Right ventricle myocardium superior (tissue), 1 donor: ENCODE results near the gene SMC4. TPM values are rescaled to one million over a fixed set of nuclear protein-coding genes. Genes with fewer than 3 reads are reported as not detected.
"Not testable (repeated sequence)": the region's sequence is repeated elsewhere in the genome, so short reads cannot be mapped to it uniquely, and the experiment has no call there.

Experiments used
- ATAC-seq: fragments of 200-7000 bp; cut with Tn5 transposase; one replicate; pipeline ENCODE4 v1.9.1; 2020; ENCODE audit warnings: mild to moderate bottlenecking; ENCODE audit not compliant: poor library complexity
- DNase-seq: peaks from one replicate; pipeline ENCODE4 v3.0.0-alpha.2; 2020
- intact Hi-C: fragments of 100-400 bp; cut with DNase I; formaldehyde crosslinking; loops from one replicate; pipeline ENCODE4 v1.11.2; 2022
- long read RNA-seq: library from polyadenylated mRNA; unstranded; transcript quantifications from one replicate; pipeline ENCODE4 v2.0.0, GENCODE V29; 2021
- total RNA-seq: library from RNA; stranded (reverse); fragmentation: NEBNext Ultra II Directional; extraction: Animal tissue kit (Norgen Biotek cat#: 25700); gene quantifications from one replicate; pipeline ENCODE4 v1.2.1, GENCODE V29; 2021
- donor health status: DM: no; HTN: yes; CAD: no; lungs with severe emphysema.

The SMC4 gene
- 19.4 TPM for total RNA-seq
- long read RNA-seq, full-length matches to known transcripts = 3 of 8 reads
- long read RNA-seq, partial matches to known transcripts = 2 of 8 reads
- long read RNA-seq, other reads (novel, unspliced or antisense) = 3 of 8 reads

DNA sequence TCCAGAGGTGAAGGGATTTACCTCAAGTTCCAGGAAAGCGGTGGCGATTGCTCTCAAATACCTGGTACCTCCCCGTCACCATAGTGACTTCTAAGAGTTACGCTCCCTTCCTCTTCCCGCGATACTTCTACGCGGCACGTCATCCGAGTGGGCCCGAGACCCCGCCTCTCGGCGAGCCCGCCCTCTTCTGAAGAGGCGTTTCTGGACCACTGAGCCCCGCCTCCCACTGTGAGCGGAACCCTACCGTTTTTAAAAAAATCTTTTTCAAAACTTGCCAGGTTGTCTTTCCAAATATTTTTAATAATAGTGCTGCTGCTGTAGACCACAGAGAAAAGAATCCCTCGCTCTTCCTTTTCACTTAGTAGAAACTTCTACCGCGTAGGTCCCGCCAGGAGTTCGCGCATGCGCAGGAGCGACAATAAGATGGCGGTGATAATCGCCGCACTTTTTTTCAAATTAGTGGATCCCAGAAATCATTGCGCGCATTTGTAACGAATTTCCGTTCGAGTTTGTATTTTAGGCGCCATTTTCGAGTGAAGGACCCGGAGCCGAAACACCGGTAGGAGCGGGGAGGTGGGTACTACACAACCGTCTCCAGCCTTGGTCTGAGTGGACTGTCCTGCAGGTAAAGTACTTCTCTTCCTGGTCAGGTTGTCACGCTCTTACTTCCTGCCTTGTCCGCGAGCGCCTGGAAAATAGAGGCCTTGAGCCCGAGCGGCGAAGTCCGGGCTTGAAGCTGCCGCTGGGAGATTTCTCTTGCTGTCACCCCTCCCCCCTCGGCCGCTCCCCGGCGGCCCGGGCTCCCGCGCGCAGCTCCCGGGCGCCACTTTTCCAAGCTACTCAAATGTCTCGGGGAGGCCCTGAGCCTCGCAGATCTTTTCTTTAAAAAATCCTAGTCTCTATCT is at the start of gene SMC4, which contains the start of gene IFT80:
TSS of gene SMC4 (plus strand) at position 526 of the 905 bp plus-strand sequence. CDS start 1,177 bp downstream, outside the sequence.
TSS of gene IFT80 (minus strand) at position 101 of the 905 bp plus-strand sequence. CDS start 14,625 bp downstream, outside the sequence.
- peak; percentile 97 for DNase-seq
- peak; percentile 99 for ATAC-seq
- intact Hi-C loops = no loop called here

DNA sequence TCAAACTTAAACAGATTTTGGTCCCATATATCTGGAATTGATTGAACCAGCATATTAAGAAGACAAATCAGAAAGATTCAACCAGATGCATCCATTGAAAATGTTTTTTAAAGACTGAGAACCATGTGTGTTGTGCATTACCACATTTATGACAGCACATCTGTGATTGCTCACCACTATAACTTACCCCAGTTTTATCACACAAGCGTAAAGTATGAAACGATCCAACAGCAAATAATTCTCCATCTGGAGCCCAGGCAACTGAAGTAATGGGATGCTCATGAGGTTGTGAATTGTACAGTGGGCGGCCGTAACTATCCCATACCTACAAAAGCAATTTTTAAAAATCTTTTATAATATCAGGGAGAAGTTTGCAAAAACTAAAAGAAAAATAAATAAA is 43.6 kb upstream of the SMC4 start:
- intact Hi-C loops = no loop called here
- no peak for ATAC-seq
- no peak for DNase-seq

DNA sequence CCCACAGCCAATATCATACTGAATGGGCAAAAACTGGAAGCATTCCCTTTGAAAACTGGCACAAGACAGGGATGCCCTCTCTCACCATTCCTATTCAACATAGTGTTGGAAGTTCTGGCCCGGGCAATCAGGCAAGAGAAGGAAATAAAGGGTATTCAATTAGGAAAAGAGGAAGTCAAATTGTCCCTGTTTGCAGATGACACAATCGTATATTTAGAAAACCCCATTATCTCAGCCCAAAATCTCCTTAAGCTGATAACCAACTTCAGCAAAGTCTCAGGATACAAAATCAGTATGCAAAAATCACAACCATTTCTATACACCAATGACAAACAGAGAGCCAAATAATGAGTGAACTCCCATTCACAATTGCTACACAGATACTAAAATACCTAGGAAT is 36.6 kb upstream of the SMC4 start:
- DNase-seq, intact Hi-C loops, ATAC-seq: not testable (repeated sequence)

DNA sequence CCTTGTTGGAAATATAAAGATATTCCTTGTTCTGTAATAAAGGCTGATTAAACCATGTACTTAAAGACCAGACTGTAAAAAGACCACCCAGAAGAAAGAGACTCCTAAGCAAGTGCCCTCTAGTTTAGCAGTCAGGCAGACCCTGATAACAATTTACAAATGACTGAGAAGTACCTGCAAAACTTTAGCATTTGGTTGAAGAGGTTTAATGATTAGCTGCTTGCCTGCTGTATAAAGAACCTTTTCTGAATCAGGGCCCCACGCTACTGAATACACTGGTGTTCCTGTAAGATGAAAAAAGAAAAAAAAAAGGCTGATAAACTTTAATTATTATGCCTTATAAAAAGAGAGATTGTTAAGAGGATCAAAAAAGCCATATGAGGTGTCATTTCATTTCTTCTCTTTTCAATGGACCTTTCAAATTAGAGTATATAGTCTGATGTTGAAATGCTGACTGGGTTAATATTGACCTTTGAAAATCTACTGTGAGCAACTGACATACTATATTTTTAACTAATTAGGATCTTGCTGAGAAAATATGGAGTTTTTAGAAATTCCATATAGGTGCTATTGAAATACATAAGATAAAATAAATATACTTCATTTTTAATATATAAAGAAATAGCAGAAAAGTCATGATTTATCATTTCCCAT is 33.5 kb upstream of the SMC4 start:
- ATAC-seq (no peak), DNase-seq (no peak)
- intact Hi-C loops = no loop called here

DNA sequence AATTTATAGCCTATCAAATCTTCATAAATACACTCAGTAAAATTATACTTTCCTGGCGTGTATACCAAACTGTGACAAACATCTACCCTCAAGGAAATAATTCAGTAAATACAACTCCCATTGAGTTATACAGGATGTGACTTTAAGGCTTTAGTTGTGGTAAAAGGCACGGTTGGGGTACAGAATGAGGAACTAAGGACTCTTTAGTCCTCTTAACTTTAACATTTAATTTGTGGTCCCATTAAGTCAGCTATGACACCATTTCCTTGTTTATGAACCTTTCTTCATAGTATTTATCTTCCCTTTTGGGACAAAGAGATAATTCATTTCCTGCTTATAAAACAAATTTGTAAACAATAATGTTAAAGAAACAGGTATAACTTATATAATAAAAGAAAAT is 30.6 kb upstream of the SMC4 start:
- intact Hi-C loops = no loop called here
- no peak for ATAC-seq
- DNase-seq = no peak

DNA sequence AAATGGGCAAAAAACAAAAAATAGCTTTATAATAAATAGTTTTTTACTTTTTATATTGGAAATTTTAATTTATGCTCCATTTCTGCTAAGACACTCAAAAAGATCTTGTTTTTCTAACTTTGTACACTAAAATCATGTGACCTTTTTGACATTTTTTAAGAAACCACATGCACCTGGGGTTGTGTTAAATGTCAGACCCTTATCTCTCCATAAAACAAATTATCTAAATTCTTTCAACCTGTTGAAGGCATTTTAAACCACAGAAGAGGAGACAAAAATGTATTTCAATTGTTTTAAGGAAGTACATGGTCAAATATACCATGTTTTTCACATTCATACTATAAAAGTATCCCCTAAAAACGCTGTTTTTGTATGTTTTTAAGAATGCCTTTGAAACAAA is 29.7 kb upstream of the SMC4 start:
- intact Hi-C loops = no loop called here
- ATAC-seq (no peak), DNase-seq (no peak)

DNA sequence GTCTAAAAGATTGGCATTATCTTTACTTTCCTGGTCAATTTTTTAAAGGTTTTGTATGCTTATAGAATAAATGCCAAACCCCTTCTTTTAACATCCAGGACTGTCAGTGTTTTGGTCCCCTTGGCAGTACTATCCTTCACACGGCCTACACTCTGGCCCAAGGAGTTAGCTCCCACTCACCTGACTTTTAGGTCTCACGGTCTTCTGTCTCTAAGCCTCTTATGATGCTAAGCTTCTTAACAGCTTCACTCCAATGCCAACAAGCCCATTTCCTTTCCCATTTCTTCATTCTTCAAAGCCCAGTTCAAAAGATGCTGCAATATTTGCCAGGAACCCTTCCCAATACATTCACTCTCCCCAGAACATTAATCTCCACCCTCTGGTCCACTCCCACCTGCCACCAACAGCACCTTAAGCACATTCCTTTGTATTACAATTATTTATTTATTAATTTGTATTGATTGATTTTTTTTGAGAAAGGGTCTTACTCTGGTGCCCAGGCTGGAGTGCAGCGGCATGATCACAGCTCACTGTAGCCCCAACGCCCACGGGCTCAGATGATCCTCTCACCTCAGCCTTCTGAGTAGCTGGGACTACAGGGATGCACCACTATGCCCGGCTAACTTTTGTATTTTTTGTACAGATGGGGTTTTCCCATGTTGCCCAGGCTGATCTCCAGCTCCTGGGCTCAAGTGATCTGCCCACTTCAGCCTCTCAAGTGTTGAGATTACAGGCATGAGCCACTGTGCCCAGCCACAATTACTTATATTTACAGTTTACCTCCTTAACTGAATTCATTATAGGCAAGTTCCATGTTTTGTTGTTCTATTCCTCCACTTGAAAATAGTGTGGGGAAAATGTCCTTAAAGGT is 28.2 kb upstream of the SMC4 start:
- ATAC-seq = no peak
- intact Hi-C loops = no loop called here
- no peak for DNase-seq

DNA sequence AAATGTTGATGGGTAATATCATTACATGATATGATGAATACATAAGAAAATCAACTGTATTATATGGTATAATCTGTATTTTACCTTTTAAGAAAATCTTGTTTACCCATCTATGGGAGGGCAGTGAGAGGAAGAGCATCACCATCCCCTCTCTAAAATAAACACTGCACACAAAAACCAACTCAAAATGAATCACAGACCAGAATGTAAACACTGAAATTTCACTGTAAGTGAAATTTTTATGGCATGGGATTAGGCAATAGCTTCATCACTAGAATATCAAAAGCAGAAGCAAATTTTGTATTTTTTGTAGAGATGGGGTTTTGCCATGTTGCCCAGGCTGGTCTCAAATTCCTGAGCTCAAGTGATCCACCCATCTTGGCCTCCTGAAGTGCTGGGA is 26.7 kb upstream of the SMC4 start:
- no peak for ATAC-seq
- intact Hi-C loops = no loop called here

DNA sequence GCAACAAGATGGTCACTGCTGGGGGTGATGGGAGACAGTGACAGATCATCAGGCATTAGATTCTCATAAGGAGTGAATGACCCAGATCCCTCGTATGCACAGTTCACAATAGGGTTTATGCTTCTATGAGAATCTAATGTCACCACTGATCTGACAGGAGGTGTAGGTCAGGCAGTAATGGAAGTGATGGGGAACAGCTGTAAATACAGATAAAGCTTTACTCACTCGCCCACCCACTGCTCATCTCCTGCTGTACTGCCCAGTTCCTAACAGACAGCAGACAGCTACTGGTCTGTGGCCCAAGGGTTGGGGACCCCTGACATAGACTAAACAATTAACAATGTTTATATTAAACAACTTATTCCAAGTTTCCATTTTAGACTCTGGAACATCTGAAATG is 25.8 kb upstream of the SMC4 start:
- ATAC-seq (no peak), DNase-seq (no peak)
- intact Hi-C loops = no loop called here

More for the DNA sequence above, 26.7 kb upstream of the SMC4 start:
- no peak for DNase-seq

DNA sequence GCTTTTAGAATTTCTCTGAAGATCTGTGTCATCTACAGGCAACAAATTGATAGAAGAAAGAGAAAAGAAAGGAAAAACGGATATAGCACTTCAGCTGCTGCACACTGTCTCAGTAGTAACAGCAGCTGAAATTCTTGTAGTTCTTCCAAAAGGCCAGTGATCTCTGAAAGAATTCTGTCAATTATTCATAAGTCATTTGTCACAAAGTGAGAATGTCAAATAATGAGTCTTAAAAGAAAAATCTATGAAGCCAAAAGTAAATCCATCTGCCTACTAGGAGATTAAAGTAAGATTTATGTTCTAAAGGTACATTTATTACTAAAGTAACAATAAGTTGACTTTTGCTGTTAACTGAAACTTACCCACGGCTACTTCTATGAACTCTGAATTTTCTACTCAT is 25.0 kb upstream of the SMC4 start:
- ATAC-seq (no peak), DNase-seq (no peak)
- intact Hi-C loops = no loop called here

DNA sequence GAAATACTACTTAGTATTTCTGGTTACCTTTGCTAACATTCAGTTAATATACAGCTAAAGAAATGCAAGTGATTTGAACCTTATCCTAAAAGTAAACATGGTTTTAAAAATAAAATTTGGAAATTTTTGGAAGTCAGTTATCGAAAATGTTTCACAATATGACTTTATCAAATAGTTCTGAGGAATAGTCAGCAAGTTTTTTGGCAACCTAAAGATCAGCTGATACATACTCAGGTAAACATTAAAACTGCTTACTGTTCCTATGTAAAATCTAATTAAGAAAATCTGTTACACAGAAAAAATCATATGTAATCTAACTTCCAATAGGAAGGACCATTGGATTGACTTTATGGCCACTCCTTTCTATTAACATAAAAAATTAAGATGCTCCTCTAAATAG is 24.5 kb upstream of the SMC4 start:
- no peak for DNase-seq
- intact Hi-C loops = no loop called here
- no peak for ATAC-seq

DNA sequence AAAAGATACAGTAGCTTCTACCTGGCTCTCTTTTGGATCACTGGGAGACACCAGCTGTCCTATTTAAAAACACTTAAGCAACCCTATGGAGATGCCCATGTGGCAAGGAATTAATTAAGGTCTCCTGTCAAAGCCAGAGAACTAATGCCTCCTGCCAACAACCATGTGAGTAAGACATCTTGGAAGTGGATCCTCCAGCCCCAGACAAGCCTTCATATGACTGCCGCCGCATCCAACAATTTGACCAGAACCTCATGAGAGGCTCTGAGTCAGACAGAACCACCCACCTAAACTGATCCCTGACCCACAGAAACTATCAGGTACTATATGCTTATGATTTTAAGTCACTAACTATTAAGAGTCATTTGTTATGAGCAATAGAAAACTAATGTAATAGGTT is 22.8 kb upstream of the SMC4 start:
- ATAC-seq = no peak

DNA sequence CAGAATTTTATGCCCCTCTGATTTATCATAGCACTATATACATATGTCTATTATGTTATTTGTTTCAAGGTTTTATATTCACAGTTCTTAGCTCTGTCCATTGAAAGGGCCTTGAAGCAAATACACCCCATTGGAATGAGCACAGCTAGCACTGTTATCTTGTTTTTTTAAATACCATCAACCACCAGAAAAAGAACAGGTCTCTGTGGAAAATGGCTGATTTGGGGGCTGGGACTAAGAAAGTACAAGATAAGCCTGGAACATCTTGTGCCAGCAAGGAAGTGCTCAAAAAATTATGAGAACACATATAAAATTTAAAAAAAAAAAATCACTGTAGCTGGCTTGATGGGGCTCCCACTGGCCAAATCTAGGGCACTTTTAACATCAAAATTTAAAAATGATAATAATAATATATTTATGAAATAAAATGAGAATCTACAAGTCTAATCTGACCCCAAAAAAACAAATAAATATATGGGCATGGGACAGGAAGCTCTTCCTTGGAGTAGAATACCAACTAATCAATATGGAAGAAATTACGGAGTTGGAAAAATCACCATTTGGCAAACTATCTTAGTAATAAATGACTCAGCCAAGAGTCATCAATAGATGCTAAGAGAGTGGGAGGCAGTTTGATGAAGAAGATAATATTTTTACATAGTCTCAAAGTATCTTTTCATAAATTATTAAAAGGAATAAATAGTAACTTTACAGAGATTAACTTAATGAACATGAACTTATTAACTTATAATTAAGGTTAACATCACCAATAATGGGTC is 20.9 kb upstream of the SMC4 start:
- no peak for DNase-seq
- no peak for ATAC-seq
- intact Hi-C loops = no loop called here

More for the DNA sequence above, 22.8 kb upstream of the SMC4 start:
- intact Hi-C loops = no loop called here
- DNase-seq = no peak

DNA sequence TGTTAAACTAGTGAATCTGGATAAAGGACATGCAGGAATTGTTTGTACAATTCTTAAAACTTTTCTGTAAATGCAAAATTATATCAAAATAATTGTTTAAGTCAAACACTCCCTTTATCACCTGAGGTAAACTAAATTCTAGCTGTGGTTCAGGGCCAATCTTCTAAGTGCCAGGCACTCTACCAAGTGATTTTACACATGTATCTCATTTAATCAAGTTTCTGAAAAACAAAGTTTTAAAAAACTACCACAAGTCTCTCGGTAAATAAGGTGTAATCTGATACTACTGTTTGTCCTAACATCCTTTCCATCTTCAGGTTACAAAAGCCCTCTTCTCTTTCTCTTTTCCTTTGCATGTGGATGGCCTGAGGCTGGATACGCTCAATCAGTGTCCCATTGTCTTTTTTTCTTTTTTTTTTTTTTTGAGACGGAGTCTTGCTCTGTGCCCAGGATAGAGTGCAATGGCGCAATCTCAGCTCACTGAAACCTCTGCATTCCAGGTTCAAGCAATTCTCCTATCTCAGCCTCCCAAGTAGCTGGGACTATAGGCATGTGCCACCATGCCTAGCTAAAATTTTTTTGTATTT is 19.7 kb upstream of the SMC4 start:
- ATAC-seq (no peak), DNase-seq (no peak)
- intact Hi-C loops = no loop called here

DNA sequence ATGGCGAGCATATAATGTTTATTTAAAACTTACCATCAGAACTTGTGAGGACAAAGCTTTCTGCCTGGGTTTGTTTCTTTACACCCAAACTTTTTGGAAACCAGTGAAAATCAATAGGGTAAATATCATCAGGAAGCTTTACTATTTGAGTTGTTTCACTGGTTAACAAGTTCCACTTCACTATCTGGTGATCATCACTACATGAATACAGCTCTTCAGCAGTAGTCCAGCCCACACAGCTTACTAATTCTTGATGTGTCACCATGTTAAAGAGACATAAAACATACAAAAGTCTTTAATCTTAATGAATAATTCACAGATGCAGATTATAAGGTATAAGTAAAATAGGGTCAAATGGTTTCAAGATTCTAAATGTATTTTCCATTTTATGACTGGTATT is 18.0 kb upstream of the SMC4 start:
- ATAC-seq (no peak), DNase-seq (no peak)
- intact Hi-C loops = no loop called here

DNA sequence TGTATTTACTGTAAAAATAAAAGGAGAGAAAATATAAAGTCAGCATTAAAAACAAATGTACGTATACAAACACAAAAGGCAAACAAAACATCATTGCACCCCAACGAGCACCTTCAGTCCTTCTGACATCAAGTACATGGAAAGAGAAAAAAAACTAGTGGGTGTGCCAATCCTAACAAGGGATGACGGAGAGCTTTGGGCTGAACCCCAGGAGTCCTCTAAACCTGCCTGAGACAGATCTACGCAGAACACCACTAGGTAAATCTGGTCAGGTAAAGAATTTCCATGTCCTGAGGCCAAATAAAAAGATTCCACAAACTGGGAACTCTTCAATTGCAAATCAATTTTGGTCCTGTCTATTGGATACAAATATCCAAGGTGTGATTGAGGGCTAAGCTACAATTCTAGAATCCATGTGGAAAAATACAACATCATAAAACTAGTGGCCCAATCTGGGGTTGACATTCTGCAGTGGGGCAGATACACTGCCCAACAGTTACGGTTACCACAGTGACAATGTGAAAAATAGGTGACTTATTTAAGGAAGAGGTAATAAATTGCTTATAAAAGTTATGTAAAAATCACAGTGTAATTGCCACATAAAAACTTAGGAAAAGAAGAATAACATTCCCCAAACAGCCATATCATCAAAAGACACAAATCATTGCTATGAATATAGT is 14.7 kb upstream of the SMC4 start:
- ATAC-seq (no peak), DNase-seq (no peak)
- intact Hi-C loops = no loop called here

DNA sequence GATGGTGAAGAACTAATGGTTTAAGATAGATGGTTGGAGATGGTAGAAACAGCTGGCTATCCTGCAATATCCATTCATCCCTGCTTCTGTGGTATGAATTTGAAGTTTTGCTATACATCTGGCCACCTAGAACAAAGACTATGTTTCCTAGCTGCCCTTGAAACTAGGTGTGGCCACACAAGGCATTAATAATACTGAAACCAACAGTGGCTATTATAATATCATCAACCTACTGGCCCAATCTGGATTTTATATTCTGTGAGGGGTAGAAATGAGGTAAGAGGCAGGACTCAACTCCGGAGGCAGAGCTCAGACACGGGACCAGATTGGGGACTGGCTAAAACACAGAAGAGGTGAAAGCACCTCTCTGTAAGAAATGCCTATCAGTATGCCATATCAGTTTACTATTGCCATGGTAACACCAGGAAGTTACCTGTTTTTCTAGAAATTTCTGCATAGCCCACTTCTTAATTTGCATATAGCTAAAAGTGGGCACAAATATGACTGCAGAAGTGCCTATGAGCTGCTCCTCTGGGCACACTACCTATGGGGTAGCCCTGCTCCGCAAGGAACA is 8.8 kb upstream of the SMC4 start:
- intact Hi-C loops = no loop called here
- DNase-seq (no peak), ATAC-seq (no peak)
